ENCODE results near the gene ROBO1. TPM values are rescaled to one million over a fixed set of nuclear protein-coding genes. Genes with fewer than 3 reads are reported as not detected.

ROBO1 gene
- total and polyA plus RNA-seq, 2 of the 8 experiments (the other 6 are each of a cell fraction or from before 2014, with no cell fraction given) = 51.4 to 91.0 TPM

- no peak for TF ChIP-seq CHD7 (IDR thresholded peaks at IDR 0.05; ENCODE audit: insufficient replicate concordance, low read length)
- TF ChIP-seq ATF3 (IDR thresholded peaks at IDR 0.05; ENCODE audit: insufficient read depth, low read depth, low read length) = no peak
- TF ChIP-seq CHD2 (IDR thresholded peaks at IDR 0.05; ENCODE audit: low read length) = no peak
- TF ChIP-seq SRF (IDR thresholded peaks at IDR 0.05; ENCODE audit: low read depth, low read length) = no peak
Measured at GRCh38 chr3:79555655-79556054, 212.1 kb downstream of the ROBO1 start (continued).
